DND-41 (cell line): ENCODE measurements around the gene RHOXF1.
"Not testable (repeated sequence)": the region's sequence is repeated elsewhere in the genome, so short reads cannot be mapped to it uniquely, and the experiment has no call there.

ENCODE experiments used
- CTCF ChIP-seq: IDR thresholded peaks from 2 replicates; pipeline ENCODE4 v1.5.1; 2012; ENCODE audit warnings: borderline replicate concordance, low read length, moderate library complexity, mild to moderate bottlenecking; ENCODE audit not compliant: poor library complexity, severe bottlenecking; ENCODE audit errors: extremely low read depth
- EZH2 ChIP-seq: IDR thresholded peaks from 3 replicates; pipeline ENCODE4 v1.6.1; 2012; ENCODE audit warnings: borderline replicate concordance, low read depth, mild to moderate bottlenecking, moderate library complexity, low read length, inconsistent platforms; ENCODE audit not compliant: severe bottlenecking

- TF ChIP-seq EZH2, CTCF: not testable (repeated sequence)
These were observed 30.0 kb downstream of the RHOXF1 start for GRCh38 chrX:120085553-120086185.
